COR-L47 (cell line): ENCODE results near the gene PIK3R1.
"Not testable (repeated sequence)": the region's sequence is repeated elsewhere in the genome, so short reads cannot be mapped to it uniquely, and the experiment has no call there.

Experiments used
- DNase-seq: peaks from one replicate; lab custom pipeline; 2025; lab: John Stamatoyannopoulos, UW

The PIK3R1 gene

GRCh38 chr5:68193481-68194036 lies 22.0 kb upstream of the PIK3R1 start:
- no peak for DNase-seq

DNA sequence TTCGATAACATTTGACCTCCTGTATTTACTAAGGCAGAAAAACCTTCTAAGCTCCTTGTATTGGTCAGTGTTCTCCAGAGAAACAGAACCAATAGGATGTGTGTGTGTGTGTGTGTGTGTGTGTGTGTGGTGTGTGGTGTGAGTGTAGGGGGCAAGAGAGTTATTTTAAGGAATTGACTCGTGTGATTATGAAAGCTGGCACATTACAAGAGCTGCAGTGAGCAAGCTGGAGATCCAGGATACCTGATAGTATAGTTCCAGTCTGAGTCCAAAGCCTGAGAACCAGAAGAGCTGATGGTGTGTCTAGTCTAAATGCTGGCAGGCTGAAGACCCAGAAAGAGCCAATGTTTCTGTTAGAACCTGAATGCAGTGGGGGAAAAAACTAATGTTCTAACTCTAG lies 21.2 kb upstream of the PIK3R1 start:
- DNase-seq = no peak

GRCh38 chr5:68195137-68195536 lies 20.4 kb upstream of the PIK3R1 start:
- no peak for DNase-seq

- DNase-seq = no peak
Observed at GRCh38 chr5:68196876-68197275, 18.7 kb upstream of the PIK3R1 start.

- DNase-seq = no peak
Observed at GRCh38 chr5:68200288-68200687, 15.3 kb upstream of the PIK3R1 start.

DNA sequence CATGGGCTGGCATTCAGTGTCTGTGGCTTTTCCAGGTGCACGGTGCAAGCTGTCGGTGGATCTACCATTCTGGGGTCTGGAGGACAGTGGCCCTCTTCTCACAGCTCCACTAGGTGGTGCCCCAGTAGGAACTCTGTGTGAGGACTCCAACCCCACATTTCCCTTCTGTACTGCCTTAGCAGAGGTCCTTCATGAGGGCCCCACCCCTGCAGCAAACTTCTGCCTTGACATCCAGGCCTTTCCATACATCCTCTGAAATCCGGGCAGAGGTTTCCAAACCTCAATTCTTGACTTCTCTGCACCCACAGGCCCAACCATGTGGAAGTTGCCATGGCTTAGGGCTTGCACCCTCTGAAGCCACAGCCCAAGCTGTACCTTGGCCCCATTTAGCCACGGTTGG lies 4.9 kb upstream of the PIK3R1 start:
- DNase-seq = not testable (repeated sequence)

GRCh38 chr5:68214482-68215207 lies 911 bp upstream of the PIK3R1 start:
- DNase-seq = no peak

DNA sequence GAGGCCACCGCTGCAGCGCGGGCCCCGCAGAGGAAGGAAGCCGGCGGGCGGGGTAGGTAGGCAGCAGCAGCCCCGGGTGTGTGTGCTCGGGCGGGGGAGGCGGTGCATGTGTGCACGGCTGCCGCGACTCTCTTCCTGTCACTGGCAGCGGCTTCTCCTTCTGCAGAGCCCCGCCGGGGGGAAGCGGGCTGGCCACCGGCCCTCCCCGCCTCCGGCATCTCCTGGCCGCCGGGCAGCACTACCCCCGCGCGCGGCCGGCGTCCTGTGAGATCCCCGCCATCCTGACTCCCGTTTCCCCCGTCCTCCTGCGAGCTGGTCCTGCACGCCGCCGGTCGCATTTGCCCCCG lies 315 bp downstream of the PIK3R1 start:
- peak; percentile 78 for DNase-seq

GRCh38 chr5:68216245-68217046 lies 890 bp downstream of the PIK3R1 start:
- peak; percentile 47 for DNase-seq

DNA sequence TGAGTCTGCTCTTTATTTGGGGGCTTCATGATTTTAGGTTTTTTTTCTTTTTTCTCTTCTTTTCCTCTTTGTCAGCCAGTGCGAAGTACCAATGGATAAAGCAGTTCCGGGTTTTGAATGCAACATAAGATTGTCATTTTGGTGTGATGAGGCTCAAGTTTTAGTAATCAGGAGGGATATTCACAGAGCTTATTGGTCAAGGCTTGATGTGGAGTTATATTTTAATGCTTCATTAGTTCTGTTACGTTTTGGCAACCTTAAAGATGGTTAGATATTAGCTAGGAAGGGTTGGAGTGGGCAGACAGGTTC lies 1.4 kb downstream of the PIK3R1 start:
- DNase-seq = no peak

DNA sequence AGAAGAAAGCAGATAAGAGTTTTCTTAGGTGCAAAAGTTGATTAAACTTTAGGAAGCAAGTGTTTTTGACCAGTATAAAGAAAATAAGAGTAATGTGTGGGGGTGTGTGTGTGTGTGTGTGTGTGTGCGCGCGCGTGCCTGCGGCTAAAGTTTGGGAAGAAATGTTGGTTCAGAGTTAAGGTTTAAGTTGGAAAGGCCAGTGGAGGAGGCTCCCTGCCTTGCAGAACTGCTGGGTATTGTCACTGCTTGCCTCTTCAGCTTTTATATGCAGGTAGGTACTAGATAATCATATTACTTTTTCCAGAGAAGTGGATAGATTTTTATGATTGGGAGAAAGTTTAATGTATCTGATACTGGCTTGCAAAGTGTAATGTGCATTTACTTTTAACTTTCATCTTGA lies 2.0 kb downstream of the PIK3R1 start:
- no peak for DNase-seq

DNA sequence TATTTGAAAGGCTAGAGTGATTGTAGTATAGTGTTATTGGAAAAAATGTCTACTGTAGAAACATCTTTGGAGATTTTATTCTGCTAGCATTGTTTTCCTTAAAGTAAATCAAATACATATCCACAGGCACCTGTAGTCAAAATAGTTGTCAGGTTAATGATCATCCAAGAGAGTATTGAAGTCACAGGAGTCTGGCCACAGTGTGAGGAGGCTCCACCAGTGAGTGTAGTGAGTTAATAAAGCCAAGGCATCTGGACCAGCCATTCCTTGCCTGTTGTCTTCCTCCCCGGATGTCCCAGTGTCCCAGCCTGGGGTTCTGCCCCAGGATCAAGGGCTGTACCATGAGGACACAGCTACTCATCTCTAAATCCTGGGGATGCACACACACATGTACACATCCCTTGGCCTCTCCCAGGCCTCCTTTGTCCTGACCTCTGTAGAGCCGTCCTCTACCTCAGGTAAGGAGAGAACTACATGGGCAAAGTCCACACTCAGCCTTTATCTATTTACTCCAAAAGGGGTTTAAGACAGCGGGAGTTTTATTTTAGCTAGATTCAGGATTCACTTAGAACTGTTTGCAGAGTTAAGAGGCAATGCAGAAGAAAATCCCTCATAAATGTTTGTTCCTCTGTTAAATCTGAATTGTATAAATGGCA lies 3.7 kb downstream of the PIK3R1 start:
- DNase-seq = no peak

DNA sequence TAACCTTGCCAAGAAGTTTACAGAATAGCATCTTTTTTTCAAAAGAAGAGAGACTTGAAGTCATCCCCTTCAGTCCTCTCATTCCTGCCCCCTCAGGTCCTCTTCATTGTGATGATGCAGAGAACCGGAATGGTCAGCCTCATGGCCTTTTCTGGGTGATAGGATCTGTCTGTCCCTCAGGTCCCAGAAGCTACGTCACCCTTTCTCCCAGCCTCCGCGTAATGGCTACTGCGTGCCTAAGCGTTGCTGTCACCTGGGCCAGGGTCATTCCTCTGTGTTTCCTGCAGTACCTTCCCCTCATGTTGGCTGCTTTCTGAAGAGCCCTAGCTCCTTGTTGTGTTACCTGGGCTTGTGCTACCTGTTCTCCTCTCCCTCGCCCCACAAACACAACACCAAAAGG lies 4.7 kb downstream of the PIK3R1 start:
- DNase-seq = no peak

DNA sequence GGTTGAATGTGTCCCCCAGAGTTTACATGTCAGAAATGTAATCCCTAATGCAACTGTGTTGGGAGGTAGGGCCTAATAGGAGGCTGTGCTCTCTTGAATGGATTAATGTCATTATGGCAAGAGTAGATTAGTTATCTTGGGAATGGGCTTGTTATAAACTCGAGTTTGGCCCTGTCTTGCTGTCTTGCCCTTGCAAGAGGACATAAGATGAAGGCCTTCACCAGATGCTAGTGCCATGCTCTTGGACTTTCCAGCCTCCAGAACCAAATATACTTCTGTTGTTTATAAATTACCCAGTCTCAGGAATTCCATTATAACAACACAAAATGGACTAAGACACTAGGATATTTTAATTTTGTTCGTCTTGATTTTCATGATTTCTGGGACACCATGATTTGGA lies 5.4 kb downstream of the PIK3R1 start:
- DNase-seq = no peak

GRCh38 chr5:68221488-68221887 lies 5.9 kb downstream of the PIK3R1 start:
- no peak for DNase-seq

DNA sequence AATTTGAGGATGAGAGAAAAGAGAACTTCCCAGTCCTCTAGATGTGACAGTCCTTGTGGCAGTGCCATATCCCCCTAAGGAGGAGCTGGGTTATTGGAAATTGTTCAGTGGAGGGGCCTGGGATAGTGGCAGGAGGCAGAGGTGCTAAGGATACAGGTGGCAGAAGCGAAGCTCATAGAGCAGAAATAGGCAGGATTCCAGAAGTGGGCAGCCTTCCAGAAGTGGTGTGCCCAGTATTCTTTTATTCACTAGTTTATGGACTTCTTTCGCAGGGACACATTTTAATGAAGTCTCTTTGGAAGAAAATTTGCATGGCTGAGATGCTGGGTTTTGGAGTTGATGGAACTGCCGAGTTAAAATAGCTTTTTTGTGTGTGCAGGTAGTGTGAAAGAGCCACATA lies 6.8 kb downstream of the PIK3R1 start:
- no peak for DNase-seq

GRCh38 chr5:68222824-68223354 lies 7.3 kb downstream of the PIK3R1 start:
- no peak for DNase-seq

GRCh38 chr5:68223904-68224303 lies 8.3 kb downstream of the PIK3R1 start:
- no peak for DNase-seq

GRCh38 chr5:68224509-68225187 lies 9.1 kb downstream of the PIK3R1 start:
- no peak for DNase-seq

DNA sequence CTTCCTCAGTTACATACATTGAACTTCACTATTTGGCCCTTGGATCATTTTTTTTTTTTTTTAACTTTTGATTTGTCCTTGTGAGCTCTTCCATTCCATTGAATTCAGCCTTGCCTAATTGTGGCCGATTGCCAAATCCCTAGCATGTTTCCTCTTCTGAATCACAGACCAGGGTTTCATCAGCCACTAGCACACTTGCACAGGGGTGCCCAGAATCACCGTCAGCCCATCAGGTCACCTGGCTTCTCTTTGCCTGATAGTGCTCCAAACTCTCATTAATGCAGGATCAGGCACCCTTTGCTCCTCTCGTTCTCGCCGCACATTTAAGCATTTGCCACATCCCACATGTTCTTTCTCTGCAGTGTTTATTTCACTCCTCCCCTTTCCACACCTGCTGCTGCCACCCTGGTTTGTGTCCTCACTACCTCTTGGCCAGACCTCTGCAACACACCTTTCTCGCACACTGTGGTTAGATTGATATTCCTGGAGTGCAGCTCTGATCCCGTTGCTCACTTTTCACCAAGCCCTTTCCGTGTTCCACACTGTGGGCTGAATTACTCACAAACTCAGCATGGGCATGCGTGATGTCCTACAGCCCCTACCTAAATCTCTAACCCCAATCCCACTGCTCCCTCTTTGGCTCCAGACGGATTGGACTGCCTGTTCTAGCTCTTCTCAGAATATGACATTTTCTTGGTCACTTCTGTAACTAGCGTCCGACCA lies 9.8 kb downstream of the PIK3R1 start:
- no peak for DNase-seq

- no peak for DNase-seq
Observed at GRCh38 chr5:68225911-68226545, 10.5 kb downstream of the PIK3R1 start.
